DOHH2 (cell line): Measurements from ENCODE around the gene FOSL1.

Experiments
- H3F3A ChIP-seq: fragments of 200-600 bp; sonication (generic), shearing (Covaris generic); 2 replicates; pipeline ENCODE4 v1.6.0; 2016; ENCODE audit warnings: antibody characterized with exemption, mild to moderate bottlenecking; ENCODE audit not compliant: control insufficient read depth, insufficient read depth
- H3K27ac ChIP-seq: fragments of 200-600 bp; sonication (generic); 2 replicates; pipeline ENCODE4 v1.5.1; 2014; ENCODE audit warnings: low read depth, mild to moderate bottlenecking, low read length, moderate library complexity
- H3K27me3 ChIP-seq: fragments of 200-600 bp; sonication (generic); 2 replicates; pipeline ENCODE4 v1.6.1; 2014; ENCODE audit warnings: mild to moderate bottlenecking, low read length, mixed read lengths; ENCODE audit not compliant: control insufficient read depth
- H3K36me3 ChIP-seq: fragments of 200-600 bp; sonication (generic); 2 replicates; pipeline ENCODE4 v1.6.1; 2014; ENCODE audit warnings: mild to moderate bottlenecking, low read length, moderate library complexity, mixed read lengths; ENCODE audit not compliant: control insufficient read depth
- H3K4me1 ChIP-seq: fragments of 200-600 bp; sonication (generic); 2 replicates; pipeline ENCODE4 v1.6.1; 2014; ENCODE audit warnings: mild to moderate bottlenecking, low read length, mixed read lengths; ENCODE audit not compliant: control insufficient read depth
- H3K4me2 ChIP-seq: fragments of 200-600 bp; sonication (generic); 2 replicates; pipeline ENCODE4 v1.6.0; 2014; ENCODE audit warnings: mild to moderate bottlenecking, low read length, moderate library complexity
- H3K4me3 ChIP-seq: fragments of 200-600 bp; sonication (generic); 2 replicates; pipeline ENCODE4 v1.5.1; 2014; ENCODE audit warnings: mild to moderate bottlenecking, low read length, mixed read lengths
- H3K79me2 ChIP-seq: fragments of 200-600 bp; sonication (generic); 2 replicates; pipeline ENCODE4 v1.6.1; 2014; ENCODE audit warnings: mild to moderate bottlenecking, low read length, mixed read lengths; ENCODE audit not compliant: control insufficient read depth
- H3K9me2 ChIP-seq: fragments of 200-600 bp; sonication (generic); replicated peaks from 2 replicates; pipeline ENCODE4 v1.6.1; 2014; ENCODE audit warnings: mild to moderate bottlenecking, low read length, mixed read lengths; ENCODE audit not compliant: control insufficient read depth
- H3K9me3 ChIP-seq: fragments of 200-600 bp; sonication (generic); 2 replicates; pipeline ENCODE4 v1.6.1; 2014; ENCODE audit warnings: antibody characterized with exemption, low read length, mixed read lengths; ENCODE audit not compliant: control insufficient read depth, insufficient read depth
- H4K20me1 ChIP-seq: fragments of 200-600 bp; sonication (generic); 2 replicates; pipeline ENCODE4 v1.6.0; 2014; ENCODE audit warnings: low read depth, mild to moderate bottlenecking, antibody characterized with exemption, low read length, moderate library complexity; ENCODE audit not compliant: control insufficient read depth, insufficient read depth
- EZH2phosphoT487 ChIP-seq: fragments of 200-600 bp; sonication (generic); IDR thresholded peaks from 2 replicates; pipeline ENCODE4 v1.6.1; 2017; ENCODE audit warnings: borderline replicate concordance, mild to moderate bottlenecking, antibody characterized with exemption, low read length, moderate library complexity, mixed read lengths
- TF ChIP-seq, protein P1 (sequence below): fragments of 200-600 bp; sonication (generic); IDR thresholded peaks from one replicate; pipeline ENCODE4 v1.5.1; 2014; ENCODE audit warnings: antibody characterized with exemption, mild to moderate bottlenecking, low read depth, low read length; ENCODE audit not compliant: poor library complexity, severe bottlenecking

The FOSL1 gene

DNA sequence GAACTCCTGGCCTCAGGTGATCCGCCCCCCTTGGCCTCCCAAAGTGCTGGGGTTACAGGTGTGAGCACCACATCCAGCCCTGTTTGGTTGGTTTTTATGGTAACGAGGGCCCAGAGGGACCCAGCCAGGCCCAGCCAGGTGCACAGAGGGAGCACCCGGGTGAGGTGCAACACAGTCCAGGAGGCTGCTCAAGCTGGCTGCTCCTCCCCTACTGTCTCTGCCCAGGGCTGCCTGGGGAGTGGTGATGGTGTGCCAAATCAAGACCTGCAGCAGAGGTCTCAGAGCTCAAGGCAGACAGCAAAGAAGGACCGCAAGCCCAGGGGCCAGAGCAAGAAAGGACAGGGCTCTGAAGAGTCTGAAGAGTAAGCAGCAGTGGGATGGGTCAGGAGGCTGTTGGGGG, 46.5 kb upstream of the FOSL1 start:
- Histone ChIP-seq H3K9me2 (no peaks in the 10 kb centered on the region), H3K9me3 (no peaks in the 10 kb centered on the region), H3F3A (no peaks in the 10 kb centered on the region), H3K4me1 (no peaks in the 10 kb centered on the region), H3K27ac (no peak overlapping the region), H3K27me3 (peaks cover 1% of the 10 kb centered on the region; the same call in 1 of the 2 replicates), H4K20me1 (no peaks in the 10 kb centered on the region), H3K36me3 (no peaks in the 10 kb centered on the region), H3K79me2 (no peaks in the 10 kb centered on the region), H3K4me2 (no peak overlapping the region), H3K4me3 (no peak overlapping the region)
- TF ChIP-seq, protein P1, sequence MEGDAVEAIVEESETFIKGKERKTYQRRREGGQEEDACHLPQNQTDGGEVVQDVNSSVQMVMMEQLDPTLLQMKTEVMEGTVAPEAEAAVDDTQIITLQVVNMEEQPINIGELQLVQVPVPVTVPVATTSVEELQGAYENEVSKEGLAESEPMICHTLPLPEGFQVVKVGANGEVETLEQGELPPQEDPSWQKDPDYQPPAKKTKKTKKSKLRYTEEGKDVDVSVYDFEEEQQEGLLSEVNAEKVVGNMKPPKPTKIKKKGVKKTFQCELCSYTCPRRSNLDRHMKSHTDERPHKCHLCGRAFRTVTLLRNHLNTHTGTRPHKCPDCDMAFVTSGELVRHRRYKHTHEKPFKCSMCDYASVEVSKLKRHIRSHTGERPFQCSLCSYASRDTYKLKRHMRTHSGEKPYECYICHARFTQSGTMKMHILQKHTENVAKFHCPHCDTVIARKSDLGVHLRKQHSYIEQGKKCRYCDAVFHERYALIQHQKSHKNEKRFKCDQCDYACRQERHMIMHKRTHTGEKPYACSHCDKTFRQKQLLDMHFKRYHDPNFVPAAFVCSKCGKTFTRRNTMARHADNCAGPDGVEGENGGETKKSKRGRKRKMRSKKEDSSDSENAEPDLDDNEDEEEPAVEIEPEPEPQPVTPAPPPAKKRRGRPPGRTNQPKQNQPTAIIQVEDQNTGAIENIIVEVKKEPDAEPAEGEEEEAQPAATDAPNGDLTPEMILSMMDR: no peak
- no peak for TF ChIP-seq EZH2phosphoT487

DNA sequence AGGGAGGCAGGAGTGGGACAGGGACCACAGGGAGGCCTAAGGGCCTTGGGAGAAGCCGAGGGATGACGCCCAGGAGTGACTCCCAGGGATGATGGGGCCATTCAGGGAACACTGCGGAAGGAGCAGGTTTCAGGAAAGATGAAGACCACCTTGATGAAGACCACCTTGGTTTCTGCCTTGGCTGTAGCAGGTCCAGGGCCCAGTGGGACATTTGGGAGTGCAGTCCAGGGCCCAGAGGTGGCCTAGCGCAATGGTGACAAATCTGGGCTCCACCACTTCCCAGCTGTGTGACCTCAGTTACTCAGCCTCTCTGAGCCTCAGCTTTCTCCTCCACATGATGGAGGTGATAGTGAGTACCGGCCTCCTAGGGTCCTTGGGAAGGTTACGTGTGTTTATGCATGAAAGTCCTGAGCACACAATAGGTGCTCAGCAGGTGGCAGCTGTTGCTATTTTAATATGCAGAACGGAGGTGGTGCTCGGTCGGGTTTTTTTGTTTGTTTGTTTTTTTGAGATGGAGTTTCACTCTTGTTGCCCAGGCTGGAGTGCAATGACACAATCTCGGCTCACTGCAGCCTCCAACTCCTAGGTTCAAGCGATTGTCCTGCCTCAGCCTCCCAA, 45.9 kb upstream of the FOSL1 start:
- Histone ChIP-seq H3K36me3 (no peaks in the 10 kb centered on the region), H3K4me1 (no peaks in the 10 kb centered on the region), H4K20me1 (no peaks in the 10 kb centered on the region), H3F3A (no peaks in the 10 kb centered on the region), H3K9me2 (no peaks in the 10 kb centered on the region), H3K27ac (no peak overlapping the region), H3K27me3 (peaks cover 8% of the 10 kb centered on the region; the same call in 1 of the 2 replicates), H3K9me3 (no peaks in the 10 kb centered on the region), H3K4me2 (no peak overlapping the region), H3K4me3 (no peak overlapping the region), H3K79me2 (no peaks in the 10 kb centered on the region)
- TF ChIP-seq, protein P1: no peak
- no peak for TF ChIP-seq EZH2phosphoT487

DNA sequence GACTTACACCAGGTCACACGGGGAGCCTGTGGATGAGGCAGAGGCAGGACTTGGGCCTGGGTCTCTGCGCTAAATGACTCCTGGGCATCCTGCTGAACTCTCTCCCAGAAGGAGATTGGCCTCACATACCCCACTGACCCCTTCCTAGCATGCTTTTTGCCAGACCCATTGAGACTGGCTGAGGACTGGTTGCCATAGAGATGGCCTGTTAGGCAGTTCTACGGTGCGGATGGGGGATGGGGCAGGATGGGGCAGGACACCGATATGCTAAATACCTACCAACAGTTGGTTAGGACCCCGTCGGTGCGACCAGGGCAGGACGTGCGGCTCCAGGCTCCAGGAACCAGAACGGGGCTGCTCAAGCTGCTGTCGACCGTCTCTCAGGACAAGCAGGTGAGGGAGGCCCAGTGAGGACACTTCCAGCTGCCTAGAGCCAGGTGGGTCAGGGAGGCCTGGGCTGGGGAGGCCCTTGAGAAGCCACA, 45.3 kb upstream of the FOSL1 start, which contains the start of gene TSGA10IP:
TSGA10IP (plus strand) TSS at position 51 of the 482 bp plus-strand sequence; CDS start at position 247, 196 bp downstream.
- Histone ChIP-seq H3K27me3 (peaks cover 10% of the 10 kb centered on the region; the same call in 1 of the 2 replicates), H3K36me3 (no peaks in the 10 kb centered on the region), H3K79me2 (no peaks in the 10 kb centered on the region), H3K4me3 (no peak within 1 kb of the TSS), H3K27ac (no peak within 1 kb of the TSS), H3K4me1 (no peaks in the 10 kb centered on the region), H3K4me2 (no peak within 1 kb of the TSS), H3F3A (no peaks in the 10 kb centered on the region), H3K9me3 (no peaks in the 10 kb centered on the region), H4K20me1 (no peaks in the 10 kb centered on the region), H3K9me2 (no peaks in the 10 kb centered on the region)
- TF ChIP-seq, protein P1: no peak
- TF ChIP-seq EZH2phosphoT487: no peak
